ENCODE results near the gene GLI1.
"Not testable (repeated sequence)": the region's sequence is repeated elsewhere in the genome, so short reads cannot be mapped to it uniquely, and the experiment has no call there.

GLI1 gene

GRCh38 chr12:57488402-57489156 lies 29.0 kb downstream of the GLI1 start:
- peak overlapping the region; percentile 87 for H3K27ac ChIP-seq
- TF ChIP-seq, protein P1, sequence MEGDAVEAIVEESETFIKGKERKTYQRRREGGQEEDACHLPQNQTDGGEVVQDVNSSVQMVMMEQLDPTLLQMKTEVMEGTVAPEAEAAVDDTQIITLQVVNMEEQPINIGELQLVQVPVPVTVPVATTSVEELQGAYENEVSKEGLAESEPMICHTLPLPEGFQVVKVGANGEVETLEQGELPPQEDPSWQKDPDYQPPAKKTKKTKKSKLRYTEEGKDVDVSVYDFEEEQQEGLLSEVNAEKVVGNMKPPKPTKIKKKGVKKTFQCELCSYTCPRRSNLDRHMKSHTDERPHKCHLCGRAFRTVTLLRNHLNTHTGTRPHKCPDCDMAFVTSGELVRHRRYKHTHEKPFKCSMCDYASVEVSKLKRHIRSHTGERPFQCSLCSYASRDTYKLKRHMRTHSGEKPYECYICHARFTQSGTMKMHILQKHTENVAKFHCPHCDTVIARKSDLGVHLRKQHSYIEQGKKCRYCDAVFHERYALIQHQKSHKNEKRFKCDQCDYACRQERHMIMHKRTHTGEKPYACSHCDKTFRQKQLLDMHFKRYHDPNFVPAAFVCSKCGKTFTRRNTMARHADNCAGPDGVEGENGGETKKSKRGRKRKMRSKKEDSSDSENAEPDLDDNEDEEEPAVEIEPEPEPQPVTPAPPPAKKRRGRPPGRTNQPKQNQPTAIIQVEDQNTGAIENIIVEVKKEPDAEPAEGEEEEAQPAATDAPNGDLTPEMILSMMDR (conservative IDR thresholded peaks at IDR 0.05), result no peak

- TF ChIP-seq, protein P1 (conservative IDR thresholded peaks at IDR 0.05), result no peak
- peak overlapping the region; percentile 87 for H3K27ac ChIP-seq
These were observed 29.6 kb downstream of the GLI1 start for GRCh38 chr12:57489157-57489641.

DNA sequence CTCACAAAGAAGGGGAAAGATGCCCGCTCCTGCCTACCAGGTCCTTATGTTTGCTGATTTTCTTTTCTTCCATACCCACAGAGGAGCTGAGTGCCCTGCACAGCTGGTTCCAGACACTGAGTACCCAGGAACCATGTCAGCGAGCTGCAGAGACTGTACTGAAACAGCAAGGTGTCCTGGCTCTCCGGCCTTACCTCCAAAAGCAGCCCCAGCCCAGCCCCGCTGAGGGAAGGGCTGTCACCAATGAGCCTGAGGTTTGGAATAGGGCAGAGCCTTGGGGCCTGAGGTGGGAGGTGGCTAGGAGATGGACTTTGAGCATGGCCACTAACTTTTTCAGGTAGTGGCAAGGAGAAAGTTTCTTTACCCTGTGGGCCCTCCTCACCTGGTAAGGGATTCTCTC lies 30.5 kb downstream of the GLI1 start:
- TF ChIP-seq, protein P1 (conservative IDR thresholded peaks at IDR 0.05), result no peak
- H3K27ac ChIP-seq, result peak overlapping the region; percentile 32; the same call in 1 of the 2 replicates

DNA sequence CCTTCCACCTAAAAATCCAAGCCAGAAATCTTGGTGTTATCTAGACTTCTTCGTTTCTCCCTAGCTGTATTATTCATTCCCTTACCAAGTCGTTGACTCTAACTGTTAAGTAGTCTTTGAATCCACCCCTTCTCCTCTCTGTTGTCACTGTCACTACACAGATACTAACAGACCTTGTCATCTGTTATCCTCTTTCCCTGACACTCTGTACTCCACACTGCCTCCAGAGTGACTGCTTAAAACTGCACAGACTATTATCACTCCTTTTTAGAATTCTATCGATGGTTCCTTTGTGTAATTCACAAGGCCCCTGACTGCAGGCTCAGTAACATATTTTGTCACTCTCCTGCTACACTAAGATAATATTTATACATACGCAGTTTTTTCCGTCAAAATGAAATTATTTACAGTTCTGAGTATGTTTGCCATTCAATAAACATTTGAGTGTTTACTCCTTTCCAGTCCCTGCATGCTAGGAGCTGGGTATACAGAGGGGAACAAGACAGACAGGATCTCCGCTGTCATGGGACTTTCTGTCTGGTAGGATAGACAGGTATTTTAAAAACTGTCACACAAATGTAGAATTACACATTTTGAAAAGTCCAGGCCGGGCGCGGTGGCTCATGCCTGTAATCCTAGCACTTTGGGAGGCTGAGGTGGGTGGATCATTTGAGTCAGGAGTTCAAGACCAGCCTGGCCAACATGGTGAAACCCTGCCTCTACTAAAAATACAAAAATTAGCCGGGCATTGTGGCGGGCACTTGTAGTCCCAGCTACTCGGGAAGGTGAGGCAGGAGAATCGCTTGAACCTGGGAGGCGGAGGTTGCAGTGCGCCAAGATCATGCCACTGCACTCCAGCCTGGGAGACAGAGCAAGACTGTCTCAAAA lies 32.1 kb downstream of the GLI1 start:
- TF ChIP-seq, protein P1 (conservative IDR thresholded peaks at IDR 0.05), result peak; percentile 64
- peak overlapping the region; percentile 32 for H3K27ac ChIP-seq

- H3K27ac ChIP-seq, result not testable (repeated sequence)
These were observed 35.6 kb downstream of the GLI1 start for GRCh38 chr12:57495051-57495701.

GRCh38 chr12:57496822-57497221 lies 37.2 kb downstream of the GLI1 start:
- TF ChIP-seq, protein P1 (conservative IDR thresholded peaks at IDR 0.05), result no peak
- no peak overlapping the region for H3K27ac ChIP-seq

GRCh38 chr12:57497223-57498131 lies 37.9 kb downstream of the GLI1 start:
- no peak overlapping the region for H3K27ac ChIP-seq
- TF ChIP-seq, protein P1 (conservative IDR thresholded peaks at IDR 0.05), result no peak

All from VCaP (cell line).